Right lobe of liver (tissue), 6 donors: ENCODE measurements around the gene PLXNA4. TPM values are rescaled to one million over a fixed set of nuclear protein-coding genes. Genes with fewer than 3 reads are reported as not detected.

Experiments used
- ATAC-seq, 4 donors: fragments of 200-7000 bp; cut with Tn5 transposase; one replicate each; pipeline ENCODE4 v1.9.1; 2020; ENCODE audit warnings: mild to moderate bottlenecking in 4 of 4, moderate library complexity in 4 of 4
- DNase-seq, 3 donors: peaks; one replicate each; pipeline ENCODE4 v3.0.0-alpha.2; 2020
- H3K27ac ChIP-seq, 3 donors: fragments of 200-600 bp; one replicate each; pipeline ENCODE4 v1.8.0; 2022
- H3K27me3 ChIP-seq, 2 donors: fragments of 200-600 bp; one replicate each; pipeline ENCODE4 v1.8.0; 2022
- H3K36me3 ChIP-seq, 4 donors: fragments of 200-600 bp; sonication (generic) in 1 of 4; one replicate each; pipeline versions ENCODE4 v1.5.1 to v1.8.0; 2017 to 2022; ENCODE audit warnings: control low read depth in 1 of 4
- H3K4me1 ChIP-seq, 4 donors: fragments of 200-600 bp; sonication (generic) in 1 of 4; one replicate each; pipeline versions ENCODE4 v1.5.1 to v1.8.0; 2017 to 2022; ENCODE audit warnings: control low read depth in 1 of 4
- H3K4me3 ChIP-seq, 3 donors: fragments of 200-600 bp; one replicate each; pipeline ENCODE4 v1.8.0; 2022
- H3K9me3 ChIP-seq, 4 donors: fragments of 200-600 bp; sonication (generic) in 1 of 4; one replicate each; pipeline versions ENCODE4 v1.5.1 to v1.8.0; 2017 to 2022; ENCODE audit warnings: control low read depth in 1 of 4
- POLR2A ChIP-seq: fragments of 450-650 bp; IDR thresholded peaks from one replicate; pipeline ENCODE4 v1.6.1; 2017; ENCODE audit warnings: antibody characterized with exemption, mild to moderate bottlenecking
- WGBS: methylation state at CpG from one replicate; pipeline ENCODE4 v1.1.6; 2018; ENCODE audit warnings: low coverage, low lambda C conversion rate; ENCODE audit not compliant: insufficient coverage; ENCODE audit errors: missing lambda C conversion rate; 5-methylcytosine and 5-hydroxymethylcytosine counted together
- intact Hi-C, 2 donors: fragments of 100-400 bp; cut with DNase I; formaldehyde crosslinking; loops; one replicate each; pipeline versions ENCODE4 v1.11.2 to v1.14.1; 2022
- total RNA-seq, 6 experiments: library from RNA; depleted of rRNA in 2 of 6; stranded (reverse); fragments of >200 nt in 2 of 6; fragmentation: NEBNext Ultra II Directional in 3 of 6; extraction: Animal tissue kit (Norgen Biotek cat#: 25700) in 3 of 6; gene quantifications; one replicate each; pipeline versions ENCODE4 v1.1.0 to v1.2.4, GENCODE V29; 2016 to 2023
- TF ChIP-seq, protein P1 (sequence below), 4 donors: fragments of 200-600 bp in 3 of 4; fragments of 450-650 bp in 1 of 4; IDR thresholded peaks; one replicate each; pipeline versions ENCODE4 v1.5.1 to v1.8.0; 2016 to 2022; ENCODE audit warnings: antibody characterized with exemption in 4 of 4, mild to moderate bottlenecking in 2 of 4
- donor health status: DM: no; HTN: yes; CAD: no.
- donor health status: DM: no; HTN: no; CAD: no.
- donor health status: DM: no; HTN: no; CAD: no.
- donor health status: DM: no; HTN: yes; CAD: no.
- donor health status: DM: no; HTN: yes; CAD: no.

The PLXNA4 gene
- total RNA-seq, 6 experiments from 2014 or later, result 0.17 to 0.90 (median 0.30) TPM

DNA sequence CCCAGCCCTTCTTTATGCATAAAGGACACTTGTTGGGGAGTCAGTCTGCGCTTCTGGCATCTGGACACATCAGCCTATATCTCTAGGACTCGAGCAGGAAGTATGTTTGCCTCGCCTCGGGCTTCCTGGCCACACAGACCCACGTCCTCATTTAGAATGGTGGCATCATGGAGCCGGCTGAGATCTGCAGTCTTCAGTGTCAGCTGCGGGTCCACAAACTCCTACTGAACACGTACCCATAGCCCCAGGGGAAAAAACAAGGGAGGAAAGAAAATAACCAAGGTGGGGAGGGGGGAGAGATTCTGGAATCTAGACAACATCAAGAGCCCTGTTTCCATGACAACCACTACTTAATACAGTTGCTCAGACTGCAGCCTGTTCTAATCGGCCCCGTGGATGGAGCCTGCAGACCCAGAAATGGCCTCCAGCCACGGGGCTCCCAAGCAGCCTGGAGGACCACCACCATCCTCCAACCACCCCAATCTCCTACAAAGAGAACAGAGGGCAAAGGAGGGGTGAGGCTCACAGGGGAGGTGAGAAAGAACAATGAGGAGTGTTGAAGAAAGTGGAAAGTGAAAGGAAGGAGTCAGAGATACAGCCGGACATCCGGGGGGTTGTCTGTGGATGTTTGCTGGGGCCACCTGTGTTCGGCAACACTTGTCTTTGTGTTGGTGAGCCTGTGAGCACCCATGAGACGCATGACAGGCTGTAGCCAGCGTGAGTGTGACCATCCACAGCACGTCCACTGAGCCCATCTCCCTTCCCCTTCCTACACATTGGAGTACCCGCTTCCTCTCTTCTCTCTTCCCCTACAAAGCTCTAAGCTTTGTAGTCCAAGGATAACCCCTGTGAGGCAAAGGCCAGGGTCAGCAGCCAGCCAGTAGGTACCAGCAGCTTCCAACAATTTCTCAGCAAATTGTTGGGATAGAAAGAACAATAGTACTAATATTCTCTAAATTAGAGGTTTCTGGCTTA, 141.0 kb downstream of the PLXNA4 start:
- WGBS, result 22% methylated on average over 10 of the region's 18 CpGs
- Histone ChIP-seq H3K9me3 (no peaks in the 10 kb centered on the region), H3K36me3 (no peaks in the 10 kb centered on the region), H3K4me3 (no peak overlapping the region), H3K27ac (no peak overlapping the region), H3K27me3 (no peaks in the 10 kb centered on the region), H3K4me1 (no peaks in the 10 kb centered on the region)
- intact Hi-C loops, result no loop called here
- ATAC-seq, result peak in 2 of 4 donors; percentile 18 to 50
- no peak for DNase-seq
- TF ChIP-seq, protein P1, sequence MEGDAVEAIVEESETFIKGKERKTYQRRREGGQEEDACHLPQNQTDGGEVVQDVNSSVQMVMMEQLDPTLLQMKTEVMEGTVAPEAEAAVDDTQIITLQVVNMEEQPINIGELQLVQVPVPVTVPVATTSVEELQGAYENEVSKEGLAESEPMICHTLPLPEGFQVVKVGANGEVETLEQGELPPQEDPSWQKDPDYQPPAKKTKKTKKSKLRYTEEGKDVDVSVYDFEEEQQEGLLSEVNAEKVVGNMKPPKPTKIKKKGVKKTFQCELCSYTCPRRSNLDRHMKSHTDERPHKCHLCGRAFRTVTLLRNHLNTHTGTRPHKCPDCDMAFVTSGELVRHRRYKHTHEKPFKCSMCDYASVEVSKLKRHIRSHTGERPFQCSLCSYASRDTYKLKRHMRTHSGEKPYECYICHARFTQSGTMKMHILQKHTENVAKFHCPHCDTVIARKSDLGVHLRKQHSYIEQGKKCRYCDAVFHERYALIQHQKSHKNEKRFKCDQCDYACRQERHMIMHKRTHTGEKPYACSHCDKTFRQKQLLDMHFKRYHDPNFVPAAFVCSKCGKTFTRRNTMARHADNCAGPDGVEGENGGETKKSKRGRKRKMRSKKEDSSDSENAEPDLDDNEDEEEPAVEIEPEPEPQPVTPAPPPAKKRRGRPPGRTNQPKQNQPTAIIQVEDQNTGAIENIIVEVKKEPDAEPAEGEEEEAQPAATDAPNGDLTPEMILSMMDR (IDR thresholded peaks at IDR 0.05), result no peak
- TF ChIP-seq POLR2A, result no peak

DNA sequence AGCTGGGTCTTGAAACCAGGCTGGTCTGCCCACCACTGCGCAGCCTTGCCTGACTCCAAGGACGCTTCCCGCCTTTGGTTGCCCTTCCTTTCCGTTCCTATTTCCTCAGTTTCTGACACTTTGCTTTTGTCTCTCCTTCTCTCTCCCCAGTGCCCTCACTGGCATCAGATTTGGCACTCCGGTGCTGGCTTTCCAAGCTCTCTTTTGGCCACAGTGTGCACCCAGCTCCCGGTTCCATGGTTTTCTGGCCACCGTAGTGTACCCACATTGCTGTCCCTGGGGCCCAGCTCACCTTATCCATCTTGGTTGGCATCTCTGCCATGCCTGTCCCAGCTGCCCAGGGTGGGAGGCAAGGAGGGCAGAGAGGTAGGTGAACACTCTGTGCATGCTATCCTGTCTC, 142.2 kb downstream of the PLXNA4 start:
- ATAC-seq (no peak), DNase-seq (no peak)
- Histone ChIP-seq H3K9me3 (no peaks in the 10 kb centered on the region), H3K4me1 (no peaks in the 10 kb centered on the region), H3K27ac (no peak overlapping the region), H3K36me3 (no peaks in the 10 kb centered on the region), H3K27me3 (no peaks in the 10 kb centered on the region), H3K4me3 (no peak overlapping the region)
- TF ChIP-seq, protein P1 (IDR thresholded peaks at IDR 0.05), result no peak
- no peak for TF ChIP-seq POLR2A
- WGBS, result 90% methylated on average over 7 of the region's 7 CpGs
- intact Hi-C loops, result no loop called here

DNA sequence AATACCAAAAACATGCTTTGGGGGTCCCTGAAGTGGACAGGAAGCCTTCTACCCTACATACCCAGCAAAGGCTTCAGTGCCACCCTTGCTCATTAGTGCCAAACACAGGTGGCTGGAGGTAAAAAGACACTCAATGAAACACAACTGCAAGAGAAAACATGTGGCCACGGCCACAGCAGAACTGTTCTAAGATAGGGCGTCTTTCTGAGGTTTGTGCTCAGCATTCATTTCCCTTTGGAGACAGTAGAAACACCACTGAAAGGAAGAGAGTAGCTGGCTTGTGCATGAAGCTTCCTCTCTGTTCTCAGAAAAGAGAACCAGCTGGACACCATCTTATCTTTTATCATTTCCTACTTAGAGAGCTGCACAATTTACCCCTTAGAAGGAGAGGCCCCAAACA, 143.0 kb downstream of the PLXNA4 start:
- 28% methylated on average over 2 of the region's 2 CpGs for WGBS
- ATAC-seq (peak in 1 of 4 donors; percentile 13), DNase-seq (no peak)
- H3K36me3 ChIP-seq, result no peaks in the 10 kb centered on the region
- no peaks in the 10 kb centered on the region for H3K9me3 ChIP-seq
- no peak overlapping the region for H3K4me3 ChIP-seq
- H3K27ac ChIP-seq, result no peak overlapping the region
- peaks cover 0 to 5% (median 0%) of the 10 kb centered on the region in 4 donors for H3K4me1 ChIP-seq
- no peak for TF ChIP-seq POLR2A
- TF ChIP-seq, protein P1 (IDR thresholded peaks at IDR 0.05), result no peak
- intact Hi-C loops, result no loop called here
- H3K27me3 ChIP-seq, result no peaks in the 10 kb centered on the region

DNA sequence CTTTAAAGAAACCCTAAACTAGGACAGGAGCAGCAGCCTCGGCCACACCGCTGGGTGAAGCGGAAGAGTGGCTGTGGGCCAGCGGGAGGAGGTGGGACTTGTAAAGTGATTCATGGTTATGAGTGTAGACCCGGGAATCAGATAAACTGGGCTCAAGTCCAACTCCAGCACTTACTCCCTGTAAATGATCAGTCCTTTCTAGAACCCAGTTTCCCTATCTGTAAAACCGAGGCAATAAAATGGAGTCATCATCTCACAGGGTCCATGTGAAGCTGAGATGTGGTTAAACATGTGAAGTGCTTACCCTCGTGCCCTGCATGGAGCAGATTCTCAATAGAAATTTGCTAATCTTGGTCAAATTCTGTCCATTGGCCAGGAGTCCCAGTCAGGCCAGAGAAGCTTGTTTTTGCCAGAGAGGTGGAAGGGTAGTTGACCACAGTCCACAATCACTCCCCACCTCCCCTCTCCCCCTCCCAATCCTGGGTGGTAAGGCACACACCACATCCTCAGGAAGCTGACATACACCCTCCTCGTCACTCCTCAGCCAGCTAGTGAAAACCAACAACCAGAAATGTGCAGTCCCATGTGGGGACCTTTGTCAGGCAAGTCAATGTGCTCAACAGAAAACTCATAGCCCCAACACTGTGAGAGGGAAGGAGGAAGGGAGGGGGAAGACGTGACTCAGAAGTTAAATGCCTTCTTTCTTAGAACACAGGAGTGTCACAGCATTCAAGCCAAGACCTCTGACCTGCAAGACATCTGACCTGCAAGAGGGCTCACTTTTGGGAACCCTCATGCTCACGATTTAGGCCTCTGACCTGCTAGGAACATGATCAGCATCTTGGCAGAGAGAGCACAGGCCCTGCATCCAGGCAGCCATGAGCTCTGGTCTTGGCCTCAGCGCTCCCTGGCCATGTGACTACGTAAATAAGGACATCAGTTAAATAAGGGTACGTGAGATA, 145.1 kb downstream of the PLXNA4 start:
- Histone ChIP-seq H3K9me3 (no peaks in the 10 kb centered on the region), H3K27ac (no peak overlapping the region), H3K27me3 (no peaks in the 10 kb centered on the region), H3K4me1 (peaks cover 0 to 6% (median 0%) of the 10 kb centered on the region in 4 donors), H3K4me3 (no peak overlapping the region), H3K36me3 (no peaks in the 10 kb centered on the region)
- intact Hi-C loops, result no loop called here
- DNase-seq, result no peak
- ATAC-seq, result peak in 2 of 4 donors; percentile 12 to 13
- TF ChIP-seq, protein P1 (IDR thresholded peaks at IDR 0.05), result no peak
- no peak for TF ChIP-seq POLR2A
- WGBS, result 64% methylated on average over 12 of the region's 13 CpGs
